K562 (cell line): ENCODE measurements around the gene GLRX5.

ENCODE experiments used
- CREB5 ChIP-seq: fragments of 250-450 bp; sonication (Bioruptor Pico); IDR thresholded peaks from 2 replicates; pipeline ENCODE4 v1.5.0; 2020; ENCODE audit warnings: mild to moderate bottlenecking
- CTCF ChIP-seq, 3 experiments: IDR thresholded peaks in 2 of 3; conservative IDR thresholded peaks in 1 of 3; 2 replicates each; pipeline ENCODE4 v1.5.1; 2011 to 2012; ENCODE audit warnings: low read length in 3 of 3, mild to moderate bottlenecking in 3 of 3, control low read depth in 2 of 3, improper control_type of control experiment in 1 of 3, inconsistent platforms in 1 of 3, low read depth in 1 of 3, mixed read lengths in 1 of 3, moderate library complexity in 1 of 3; ENCODE audit not compliant: insufficient read depth in 2 of 3
- ZNF318 ChIP-seq, 2 experiments: fragments of 450-650 bp; IDR thresholded peaks; 2 replicates each; pipeline ENCODE4 v1.6.1; 2016; ENCODE audit warnings: mild to moderate bottlenecking in 2 of 2, borderline replicate concordance in 1 of 2, low read depth in 1 of 2, moderate library complexity in 1 of 2

GRCh38 chr14:95486875-95487668, 47.8 kb upstream of the GLRX5 start:
- TF ChIP-seq CTCF (IDR thresholded peaks at IDR 0.05 in 2 of 3, conservative IDR thresholded peaks at IDR 0.05 in 1 of 3; ENCODE audit: insufficient read depth in 2 of 3, low read depth in 1 of 3, low read length in 3 of 3) (no peak), CREB5 (no peak), ZNF318 (IDR thresholded peaks at IDR 0.05; ENCODE audit: borderline replicate concordance in 1 of 2, low read depth in 1 of 2) (no peak)
